GM18520 (cell line): ENCODE measurements around the gene CACNA1S.

Source experiments
- ATAC-seq: cut with Tn5 transposase; IDR thresholded peaks from one replicate; pipeline ENCODE4 v1.9.1; 2021; ENCODE audit not compliant: unreplicated experiment

The CACNA1S gene

GRCh38 chr1:201064806-201065205 lies 47.4 kb downstream of the CACNA1S start:
- ATAC-seq, result no peak

- ATAC-seq, result no peak
These were observed 49.1 kb downstream of the CACNA1S start for GRCh38 chr1:201063145-201063544.

- ATAC-seq, result no peak
These were observed 49.6 kb downstream of the CACNA1S start for GRCh38 chr1:201062511-201063091.

GRCh38 chr1:201061886-201062285 lies 50.3 kb downstream of the CACNA1S start:
- no peak for ATAC-seq

GRCh38 chr1:201061049-201061448 lies 51.2 kb downstream of the CACNA1S start:
- no peak for ATAC-seq

GRCh38 chr1:201060586-201060985 lies 51.6 kb downstream of the CACNA1S start:
- ATAC-seq, result no peak

GRCh38 chr1:201059871-201060555 lies 52.2 kb downstream of the CACNA1S start:
- ATAC-seq, result no peak

GRCh38 chr1:201059401-201059800 lies 52.8 kb downstream of the CACNA1S start:
- ATAC-seq, result no peak

- ATAC-seq, result no peak
These were observed 58.1 kb downstream of the CACNA1S start for GRCh38 chr1:201054091-201054543.

GRCh38 chr1:201053155-201053860 lies 58.9 kb downstream of the CACNA1S start:
- no peak for ATAC-seq

GRCh38 chr1:201051399-201051798 lies 60.8 kb downstream of the CACNA1S start:
- ATAC-seq, result no peak

- no peak for ATAC-seq
These were observed 61.5 kb downstream of the CACNA1S start for GRCh38 chr1:201050515-201051277.

GRCh38 chr1:201049248-201049831 lies 62.9 kb downstream of the CACNA1S start:
- no peak for ATAC-seq

- ATAC-seq, result no peak
These were observed 63.7 kb downstream of the CACNA1S start for GRCh38 chr1:201048521-201048920.

GRCh38 chr1:201044119-201044518 lies 68.1 kb downstream of the CACNA1S start:
- no peak for ATAC-seq

GRCh38 chr1:201042779-201043461 lies 69.3 kb downstream of the CACNA1S start:
- no peak for ATAC-seq

- ATAC-seq, result no peak
These were observed 71.2 kb downstream of the CACNA1S start for GRCh38 chr1:201041011-201041410.

GRCh38 chr1:201039876-201040275 lies 72.3 kb downstream of the CACNA1S start:
- ATAC-seq, result no peak

GRCh38 chr1:201039418-201039817 lies 72.8 kb downstream of the CACNA1S start:
- ATAC-seq, result no peak

- no peak for ATAC-seq
These were observed 73.9 kb downstream of the CACNA1S start for GRCh38 chr1:201038186-201038876.
